Mucosa of rectum (tissue), 2 donors: Measurements from ENCODE around the gene OSBP2.

Experiments
- H3K27ac ChIP-seq, 2 donors: one replicate each; pipeline ENCODE4 v1.7.0; 2013; ENCODE audit warnings: inconsistent platforms in 2 of 2, low read depth in 2 of 2, low read length in 2 of 2
- H3K27me3 ChIP-seq, 2 donors: one replicate each; pipeline ENCODE4 v1.7.0; 2013; ENCODE audit warnings: low read length in 2 of 2; ENCODE audit not compliant: control insufficient read depth in 2 of 2, insufficient read depth in 2 of 2
- H3K36me3 ChIP-seq, 2 donors: one replicate each; pipeline ENCODE4 v1.7.0; 2013; ENCODE audit warnings: low read length in 2 of 2; ENCODE audit not compliant: control insufficient read depth in 2 of 2, insufficient read depth in 2 of 2
- H3K4me1 ChIP-seq, 2 donors: one replicate each; pipeline ENCODE4 v1.7.0; 2013; ENCODE audit warnings: low read length in 2 of 2, mild to moderate bottlenecking in 1 of 2; ENCODE audit not compliant: control insufficient read depth in 2 of 2, insufficient read depth in 2 of 2
- H3K4me3 ChIP-seq, 2 donors: one replicate each; pipeline ENCODE4 v1.7.0; 2013; ENCODE audit warnings: low read length in 2 of 2
- H3K9ac ChIP-seq, 2 donors: one replicate each; pipeline ENCODE4 v1.7.0; 2013; ENCODE audit warnings: low read length in 2 of 2, low read depth in 1 of 2, mild to moderate bottlenecking in 1 of 2
- H3K9me3 ChIP-seq, 2 donors: one replicate each; pipeline ENCODE4 v1.7.0; 2013; ENCODE audit warnings: low read length in 2 of 2; ENCODE audit not compliant: control insufficient read depth in 2 of 2
- donor health status: healthy.
- donor health status: Normal muscosa, but diverticular disease.

Gene OSBP2

DNA sequence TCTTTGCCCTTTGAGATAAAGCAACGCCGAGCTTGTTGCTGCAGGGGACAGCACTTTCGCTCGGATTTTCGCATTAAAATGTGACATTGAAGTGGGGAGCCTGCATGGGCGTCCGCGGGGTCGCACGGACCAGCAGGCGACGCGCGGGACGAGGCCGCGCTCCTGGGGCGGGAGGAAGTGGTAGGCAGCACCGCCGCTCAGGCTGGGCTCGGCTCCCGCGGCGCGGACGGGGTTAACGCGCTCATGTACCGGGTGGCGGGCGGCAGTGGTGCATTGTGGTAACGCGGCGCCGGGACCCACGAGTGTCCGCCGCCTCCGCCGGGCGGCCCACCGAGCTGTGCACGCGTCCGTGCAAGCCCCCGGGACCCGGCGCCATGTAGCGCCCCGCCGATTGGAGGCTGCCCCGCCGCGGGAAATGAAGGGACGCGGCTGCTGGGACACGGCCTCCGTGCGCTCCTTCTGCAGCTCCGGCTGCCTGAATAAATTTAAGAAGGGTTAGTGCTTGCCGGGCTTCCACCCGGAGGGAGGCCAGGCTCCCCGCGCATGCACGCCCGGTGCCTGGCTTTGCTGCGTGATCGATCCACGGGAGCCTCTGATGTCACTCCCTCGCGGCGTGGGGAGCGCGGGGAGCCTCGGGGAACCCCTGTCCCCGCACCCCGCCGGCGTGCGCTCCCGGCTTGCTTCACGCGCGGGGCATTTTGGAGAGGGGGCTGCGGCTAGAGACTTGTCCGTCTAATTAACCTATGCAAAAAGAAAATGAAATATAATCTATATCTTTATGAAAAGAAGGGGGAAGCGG lies 127.7 kb downstream of the OSBP2 start:
- Histone ChIP-seq H3K4me3 (no peak overlapping the region), H3K9ac (no peak overlapping the region), H3K27ac (no peak overlapping the region), H3K9me3 (no peaks in the 10 kb centered on the region), H3K27me3 (peaks cover 24 to 34% of the 10 kb centered on the region in 2 donors), H3K4me1 (peaks cover 0 to 5% of the 10 kb centered on the region in 2 donors), H3K36me3 (no peaks in the 10 kb centered on the region)

DNA sequence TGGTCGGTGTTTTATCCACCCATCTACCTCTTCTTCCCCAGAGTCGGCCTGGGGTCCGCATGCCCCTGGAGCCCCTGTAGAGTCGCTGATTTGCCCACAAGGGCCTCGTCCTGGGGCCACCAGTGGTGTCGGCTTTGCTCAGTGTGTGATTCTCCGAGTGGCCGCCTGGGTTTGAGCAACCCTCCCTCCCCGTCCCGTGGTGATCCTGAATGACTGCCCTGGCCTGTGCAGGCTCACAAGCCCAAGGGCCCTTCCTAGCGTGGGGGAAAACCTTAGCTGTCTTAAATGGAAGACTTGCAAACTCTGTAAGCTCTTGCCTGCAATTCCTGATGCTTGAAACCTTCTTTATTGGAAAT lies 128.3 kb downstream of the OSBP2 start:
- H3K27ac ChIP-seq: no peak overlapping the region
- peaks cover 0 to 5% of the 10 kb centered on the region in 2 donors for H3K4me1 ChIP-seq
- H3K36me3 ChIP-seq: no peaks in the 10 kb centered on the region
- no peak overlapping the region for H3K4me3 ChIP-seq
- no peaks in the 10 kb centered on the region for H3K9me3 ChIP-seq
- H3K27me3 ChIP-seq: peaks cover 24 to 34% of the 10 kb centered on the region in 2 donors
- no peak overlapping the region for H3K9ac ChIP-seq

DNA sequence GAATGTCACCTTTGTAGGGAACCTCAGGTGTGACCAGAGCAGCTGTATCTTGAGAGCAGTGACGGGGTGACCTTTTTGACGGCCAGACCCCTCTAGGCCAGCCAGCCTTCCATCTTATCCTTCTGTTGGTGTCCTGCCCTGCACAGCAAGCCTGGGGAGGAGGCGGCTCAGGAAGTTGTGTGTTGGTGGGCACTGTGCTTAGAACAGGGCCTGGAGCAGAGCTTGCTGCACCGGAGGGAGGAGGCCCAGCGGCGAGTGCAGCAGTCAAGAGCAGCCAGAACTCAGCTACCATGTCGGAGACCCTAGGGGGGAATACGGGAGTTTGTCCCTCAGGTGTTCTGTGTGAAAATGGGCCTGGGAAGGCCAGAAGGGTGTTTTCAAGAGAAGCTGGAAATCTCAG lies 129.4 kb downstream of the OSBP2 start:
- no peaks in the 10 kb centered on the region for H3K9me3 ChIP-seq
- H3K9ac ChIP-seq: no peak overlapping the region
- H3K27ac ChIP-seq: no peak overlapping the region
- H3K36me3 ChIP-seq: no peaks in the 10 kb centered on the region
- H3K4me3 ChIP-seq: no peak overlapping the region
- H3K27me3 ChIP-seq: peaks cover 24 to 34% of the 10 kb centered on the region in 2 donors
- H3K4me1 ChIP-seq: peaks cover 0 to 5% of the 10 kb centered on the region in 2 donors

DNA sequence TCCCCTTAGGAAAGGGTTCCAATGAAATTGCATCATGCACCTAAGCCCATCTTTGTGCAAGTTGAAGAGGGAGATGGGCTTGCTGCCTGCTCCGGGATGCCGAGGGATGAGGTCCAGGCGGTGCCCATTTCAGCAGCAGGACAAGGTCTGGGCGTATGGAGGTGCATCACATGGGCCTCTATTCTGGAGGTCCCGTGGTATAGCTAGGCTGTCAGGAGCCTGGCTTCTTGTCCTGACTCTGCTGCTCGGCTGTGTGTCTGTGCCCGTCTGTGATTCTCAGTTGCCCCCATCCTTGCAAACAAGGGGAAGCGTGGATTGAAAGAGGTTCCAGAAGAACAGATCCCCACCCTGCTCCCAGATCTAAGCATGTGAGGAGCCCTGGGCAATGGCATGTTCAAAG lies 130.0 kb downstream of the OSBP2 start:
- H3K4me1 ChIP-seq: peaks cover 0 to 5% of the 10 kb centered on the region in 2 donors
- H3K4me3 ChIP-seq: no peak overlapping the region
- no peaks in the 10 kb centered on the region for H3K9me3 ChIP-seq
- H3K9ac ChIP-seq: no peak overlapping the region
- H3K27me3 ChIP-seq: peaks cover 24 to 34% of the 10 kb centered on the region in 2 donors
- no peaks in the 10 kb centered on the region for H3K36me3 ChIP-seq
- H3K27ac ChIP-seq: no peak overlapping the region

DNA sequence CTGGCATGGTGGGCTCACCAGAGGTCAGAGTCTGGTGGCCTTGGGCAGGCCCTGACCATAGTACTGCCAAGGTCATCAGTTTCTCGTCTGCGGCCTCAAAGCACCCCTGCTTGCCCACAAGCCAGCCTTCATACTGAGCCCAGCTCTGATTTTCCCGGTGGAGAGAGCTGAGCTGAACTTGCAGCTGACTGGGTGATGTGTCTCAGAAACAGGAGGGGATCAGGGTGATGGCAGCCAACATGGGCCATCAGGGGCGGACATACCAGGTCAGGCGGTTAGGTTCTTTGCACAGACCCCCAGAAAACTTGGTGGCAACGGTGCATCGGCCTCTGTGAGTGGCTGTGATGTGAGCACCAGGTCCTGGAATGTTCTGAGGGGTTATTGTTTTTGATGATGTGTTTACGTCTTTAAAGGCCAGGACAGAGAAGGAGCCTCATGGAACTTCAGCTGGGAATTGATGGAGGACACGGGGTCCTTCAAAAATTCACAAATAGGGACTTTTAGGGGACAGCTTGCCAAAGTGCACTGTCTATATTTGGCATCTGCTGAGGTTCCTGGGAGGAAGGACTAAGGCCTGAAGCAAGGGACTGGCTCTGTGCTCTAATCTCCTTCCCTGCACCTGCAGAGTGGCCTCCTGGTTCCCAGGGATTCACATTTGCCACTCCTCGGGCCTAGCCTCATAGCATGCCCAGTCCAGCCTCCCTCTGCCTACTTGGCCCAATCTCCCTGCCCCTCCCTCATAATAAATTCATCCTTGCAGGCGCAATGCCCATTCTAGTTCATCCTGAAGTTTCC lies 131.2 kb downstream of the OSBP2 start:
- H3K4me3 ChIP-seq: no peak overlapping the region
- H3K36me3 ChIP-seq: no peaks in the 10 kb centered on the region

DNA sequence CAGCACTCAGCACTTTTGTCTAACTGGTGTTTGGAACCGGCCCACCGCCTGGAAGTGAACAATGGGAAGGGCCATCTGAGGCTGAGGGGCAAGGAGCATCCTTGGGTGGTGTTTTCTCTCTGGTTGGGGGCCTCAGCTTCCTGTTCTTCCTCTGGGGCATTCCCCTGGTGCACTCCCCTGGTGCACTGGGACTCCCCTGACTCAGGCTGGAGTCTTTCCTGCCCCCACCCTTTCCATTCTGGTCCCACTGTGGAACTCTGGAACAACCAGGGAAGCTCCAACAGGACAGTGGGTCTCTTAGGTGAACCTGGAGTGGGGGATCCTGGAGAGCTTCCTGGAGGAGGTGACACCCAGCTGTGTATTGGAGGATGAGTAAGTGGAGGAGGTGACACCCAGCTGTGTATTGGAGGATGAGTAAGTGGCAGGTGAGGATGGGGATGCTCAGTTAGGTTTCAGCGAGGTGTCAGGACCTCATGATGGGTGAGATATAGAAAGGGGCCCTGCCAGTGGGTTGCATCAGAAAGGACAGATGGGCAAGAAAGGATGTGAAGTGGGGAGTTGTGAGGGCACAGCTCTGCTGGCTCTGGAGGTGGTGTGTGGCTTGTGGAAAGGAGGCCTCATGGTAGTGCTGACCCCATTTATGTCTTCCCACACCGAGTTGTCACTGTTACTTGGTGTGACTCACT lies 132.1 kb downstream of the OSBP2 start:
- Histone ChIP-seq H3K27ac (no peak overlapping the region), H3K27me3 (peaks cover 15 to 21% of the 10 kb centered on the region in 2 donors), H3K4me1 (peaks cover 0 to 5% of the 10 kb centered on the region in 2 donors), H3K36me3 (no peaks in the 10 kb centered on the region), H3K4me3 (no peak overlapping the region), H3K9ac (no peak overlapping the region), H3K9me3 (no peaks in the 10 kb centered on the region)

More for the DNA sequence above, 131.2 kb downstream of the OSBP2 start:
- H3K4me1 ChIP-seq: peaks cover 0 to 5% of the 10 kb centered on the region in 2 donors
- H3K9ac ChIP-seq: no peak overlapping the region
- H3K27ac ChIP-seq: no peak overlapping the region
- H3K27me3 ChIP-seq: peaks cover 21 to 30% of the 10 kb centered on the region in 2 donors
- no peaks in the 10 kb centered on the region for H3K9me3 ChIP-seq

DNA sequence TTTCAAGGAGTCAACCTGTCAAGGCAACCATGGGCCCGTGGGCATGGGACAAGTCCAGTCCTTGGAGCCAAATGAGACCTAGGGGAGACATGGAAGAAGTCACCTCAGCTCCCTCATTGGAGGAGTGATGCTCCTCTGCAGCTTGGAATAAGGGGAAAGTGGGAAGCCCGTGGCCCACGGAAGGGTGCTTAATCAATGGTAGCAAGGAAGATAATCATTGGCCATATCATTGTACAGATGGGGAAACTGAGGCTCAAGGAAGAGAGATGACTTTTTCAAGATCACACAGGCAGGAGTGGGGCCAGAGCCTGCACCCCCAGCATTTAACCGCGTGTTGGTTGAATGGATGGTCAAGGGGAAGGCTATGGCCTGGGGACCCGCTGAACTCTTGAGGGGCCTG lies 133.0 kb downstream of the OSBP2 start:
- no peak overlapping the region for H3K9ac ChIP-seq
- H3K9me3 ChIP-seq: no peaks in the 10 kb centered on the region
- H3K27ac ChIP-seq: no peak overlapping the region
- H3K4me3 ChIP-seq: no peak overlapping the region
- H3K27me3 ChIP-seq: peaks cover 12 to 13% of the 10 kb centered on the region in 2 donors
- H3K36me3 ChIP-seq: no peaks in the 10 kb centered on the region
- H3K4me1 ChIP-seq: no peaks in the 10 kb centered on the region

DNA sequence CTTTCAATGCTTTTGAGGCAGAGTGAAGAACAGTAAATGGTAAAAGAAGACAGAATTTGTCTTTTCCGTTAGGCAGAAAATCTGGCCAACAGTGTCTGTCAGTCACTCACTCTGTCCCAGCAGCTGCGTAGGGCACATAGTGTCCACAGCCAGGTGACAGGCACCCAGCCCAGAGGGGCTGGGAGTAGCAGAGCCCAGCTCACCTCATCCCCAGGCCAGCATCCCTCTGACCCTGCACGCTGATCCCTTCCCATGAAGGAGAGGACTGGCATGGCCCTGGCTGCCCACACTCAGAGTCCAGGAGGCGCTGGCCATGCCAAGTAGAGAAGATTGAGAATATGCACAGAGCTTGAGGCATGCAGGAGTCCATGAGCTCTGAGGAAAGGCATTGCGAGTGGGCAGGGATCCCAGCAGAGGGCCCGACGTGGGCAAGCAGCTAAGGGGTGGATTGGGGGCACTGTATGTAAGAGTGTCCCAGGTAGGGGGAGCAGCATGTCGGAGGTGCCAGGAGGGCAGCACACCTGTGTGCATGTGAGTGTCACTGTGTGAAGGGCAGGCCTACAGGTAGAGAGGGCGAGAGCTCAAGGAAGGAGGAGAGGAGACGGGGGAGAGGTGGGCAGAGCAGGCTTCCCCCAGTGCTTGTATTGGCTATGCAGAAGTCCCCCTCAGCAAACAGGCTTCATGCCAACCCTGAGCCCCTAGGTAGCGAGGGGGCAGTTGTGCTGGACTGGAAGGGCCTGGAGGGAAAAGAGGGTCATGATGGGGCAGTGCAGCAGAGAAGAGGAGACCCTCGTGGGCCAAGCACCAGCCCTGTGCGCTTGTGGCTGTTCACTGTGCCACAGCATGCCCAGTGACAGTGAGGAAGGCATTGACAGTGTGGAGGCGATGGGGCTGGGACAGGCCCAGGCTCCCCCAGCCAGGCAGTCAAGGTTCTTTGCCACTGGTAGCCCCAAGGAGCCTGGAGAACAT lies 133.8 kb downstream of the OSBP2 start:
- Histone ChIP-seq H3K9me3 (no peaks in the 10 kb centered on the region), H3K36me3 (no peaks in the 10 kb centered on the region), H3K4me1 (no peaks in the 10 kb centered on the region), H3K4me3 (no peak overlapping the region), H3K9ac (no peak overlapping the region), H3K27me3 (peaks cover 7 to 8% of the 10 kb centered on the region in 2 donors), H3K27ac (no peak overlapping the region)

DNA sequence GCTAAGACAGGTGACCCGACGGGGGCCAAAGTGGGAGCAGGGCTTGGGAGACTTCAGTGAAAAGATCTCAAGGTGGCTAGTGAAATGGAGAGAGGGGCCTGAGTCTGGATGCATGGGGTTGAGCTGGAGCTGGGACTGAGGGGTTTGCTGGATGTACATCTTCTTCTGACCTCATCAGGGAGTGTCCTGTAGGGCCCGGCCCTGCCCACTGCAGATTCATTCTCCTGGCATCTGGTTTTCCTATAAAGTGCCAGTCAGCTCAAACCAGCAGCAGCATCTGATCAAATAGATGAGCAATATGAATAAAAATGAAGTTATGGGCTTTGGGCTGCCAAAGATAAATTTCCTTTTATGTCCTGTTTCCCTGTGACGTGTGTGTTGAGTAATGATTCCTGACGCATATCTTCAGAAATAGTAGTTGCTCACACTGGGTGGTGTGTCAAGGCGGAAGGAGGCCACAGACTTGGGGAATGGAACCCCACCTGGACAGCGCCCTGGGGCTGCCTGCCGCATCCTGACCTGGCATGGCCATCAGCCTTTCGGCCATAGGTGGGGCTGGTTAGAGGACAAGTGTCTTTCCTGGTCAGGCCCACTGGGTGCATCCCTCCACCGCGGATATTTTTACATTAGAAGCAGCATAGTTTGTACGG lies 135.4 kb downstream of the OSBP2 start:
- Histone ChIP-seq H3K9me3 (no peaks in the 10 kb centered on the region), H3K27me3 (peaks cover 0 to 2% of the 10 kb centered on the region in 2 donors), H3K9ac (no peak overlapping the region), H3K36me3 (no peaks in the 10 kb centered on the region), H3K4me3 (no peak overlapping the region), H3K27ac (no peak overlapping the region), H3K4me1 (no peaks in the 10 kb centered on the region)
